ENCODE measurements around the gene SLC6A7. TPM values are rescaled to one million over a fixed set of nuclear protein-coding genes. Genes with fewer than 3 reads are reported as not detected.

The SLC6A7 gene
- total RNA-seq, 1 experiment from 2014 or later = 0.04 TPM

GRCh38 chr5:150234576-150235499, 45.0 kb downstream of the SLC6A7 start (continued):
- no peak for TF ChIP-seq PRDM15 (CRISPR knock-in tag; IDR thresholded peaks at IDR 0.05)
- TF ChIP-seq NFE2L1 (CRISPR knock-in tag; IDR thresholded peaks at IDR 0.05) = no peak
- no peak for TF ChIP-seq MYBL2 (CRISPR knock-in tag; IDR thresholded peaks at IDR 0.05)
- TF ChIP-seq TP53 (CRISPR knock-in tag; IDR thresholded peaks at IDR 0.05) = no peak
- TF ChIP-seq ZNF232 (CRISPR knock-in tag; IDR thresholded peaks at IDR 0.05) = no peak
- no peak for TF ChIP-seq CREB1 (CRISPR knock-in tag; IDR thresholded peaks at IDR 0.05)
- no peak for TF ChIP-seq ATF3 (CRISPR knock-in tag; conservative IDR thresholded peaks at IDR 0.05)
- no peak for TF ChIP-seq ZNF317 (CRISPR knock-in tag; IDR thresholded peaks at IDR 0.05; ENCODE audit: borderline replicate concordance, low read depth)
- no peak for TF ChIP-seq ETV6 (CRISPR knock-in tag; IDR thresholded peaks at IDR 0.05)
- TF ChIP-seq, protein P1, sequence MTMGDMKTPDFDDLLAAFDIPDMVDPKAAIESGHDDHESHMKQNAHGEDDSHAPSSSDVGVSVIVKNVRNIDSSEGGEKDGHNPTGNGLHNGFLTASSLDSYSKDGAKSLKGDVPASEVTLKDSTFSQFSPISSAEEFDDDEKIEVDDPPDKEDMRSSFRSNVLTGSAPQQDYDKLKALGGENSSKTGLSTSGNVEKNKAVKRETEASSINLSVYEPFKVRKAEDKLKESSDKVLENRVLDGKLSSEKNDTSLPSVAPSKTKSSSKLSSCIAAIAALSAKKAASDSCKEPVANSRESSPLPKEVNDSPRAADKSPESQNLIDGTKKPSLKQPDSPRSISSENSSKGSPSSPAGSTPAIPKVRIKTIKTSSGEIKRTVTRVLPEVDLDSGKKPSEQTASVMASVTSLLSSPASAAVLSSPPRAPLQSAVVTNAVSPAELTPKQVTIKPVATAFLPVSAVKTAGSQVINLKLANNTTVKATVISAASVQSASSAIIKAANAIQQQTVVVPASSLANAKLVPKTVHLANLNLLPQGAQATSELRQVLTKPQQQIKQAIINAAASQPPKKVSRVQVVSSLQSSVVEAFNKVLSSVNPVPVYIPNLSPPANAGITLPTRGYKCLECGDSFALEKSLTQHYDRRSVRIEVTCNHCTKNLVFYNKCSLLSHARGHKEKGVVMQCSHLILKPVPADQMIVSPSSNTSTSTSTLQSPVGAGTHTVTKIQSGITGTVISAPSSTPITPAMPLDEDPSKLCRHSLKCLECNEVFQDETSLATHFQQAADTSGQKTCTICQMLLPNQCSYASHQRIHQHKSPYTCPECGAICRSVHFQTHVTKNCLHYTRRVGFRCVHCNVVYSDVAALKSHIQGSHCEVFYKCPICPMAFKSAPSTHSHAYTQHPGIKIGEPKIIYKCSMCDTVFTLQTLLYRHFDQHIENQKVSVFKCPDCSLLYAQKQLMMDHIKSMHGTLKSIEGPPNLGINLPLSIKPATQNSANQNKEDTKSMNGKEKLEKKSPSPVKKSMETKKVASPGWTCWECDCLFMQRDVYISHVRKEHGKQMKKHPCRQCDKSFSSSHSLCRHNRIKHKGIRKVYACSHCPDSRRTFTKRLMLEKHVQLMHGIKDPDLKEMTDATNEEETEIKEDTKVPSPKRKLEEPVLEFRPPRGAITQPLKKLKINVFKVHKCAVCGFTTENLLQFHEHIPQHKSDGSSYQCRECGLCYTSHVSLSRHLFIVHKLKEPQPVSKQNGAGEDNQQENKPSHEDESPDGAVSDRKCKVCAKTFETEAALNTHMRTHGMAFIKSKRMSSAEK (CRISPR knock-in tag; IDR thresholded peaks at IDR 0.05; ENCODE audit: borderline replicate concordance) = no peak
- TF ChIP-seq, protein P2, sequence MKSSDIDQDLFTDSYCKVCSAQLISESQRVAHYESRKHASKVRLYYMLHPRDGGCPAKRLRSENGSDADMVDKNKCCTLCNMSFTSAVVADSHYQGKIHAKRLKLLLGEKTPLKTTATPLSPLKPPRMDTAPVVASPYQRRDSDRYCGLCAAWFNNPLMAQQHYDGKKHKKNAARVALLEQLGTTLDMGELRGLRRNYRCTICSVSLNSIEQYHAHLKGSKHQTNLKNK (CRISPR knock-in tag; IDR thresholded peaks at IDR 0.05) = no peak
- TF ChIP-seq GRHL2 (CRISPR knock-in tag; IDR thresholded peaks at IDR 0.05; ENCODE audit: insufficient replicate concordance, severe bottlenecking) = no peak
- TF ChIP-seq ZSCAN18 (CRISPR knock-in tag; IDR thresholded peaks at IDR 0.05) = no peak
- TF ChIP-seq NR1H2 (CRISPR knock-in tag; IDR thresholded peaks at IDR 0.05) = no peak
- TF ChIP-seq ZNF423 (CRISPR knock-in tag; IDR thresholded peaks at IDR 0.05) = no peak
- no peak for TF ChIP-seq RORB (CRISPR knock-in tag; IDR thresholded peaks at IDR 0.05)

Data from WTC11 (cell line).